Occipital lobe (tissue), 2 donors: ENCODE results near the gene SLC4A4. TPM values are rescaled to one million over a fixed set of nuclear protein-coding genes. Genes with fewer than 3 reads are reported as not detected.

Experiments used
- DNase-seq: peaks from one replicate; lab custom pipeline; 2025; lab: John Stamatoyannopoulos, UW
- total RNA-seq: library from RNA; depleted of rRNA; stranded (reverse); fragments of >200 nt; gene quantifications from one replicate; pipeline ENCODE4 v1.2.3, GENCODE V29; 2014

The SLC4A4 gene
- total RNA-seq, 1 donor from 2014 or later: 15.6 TPM

DNA sequence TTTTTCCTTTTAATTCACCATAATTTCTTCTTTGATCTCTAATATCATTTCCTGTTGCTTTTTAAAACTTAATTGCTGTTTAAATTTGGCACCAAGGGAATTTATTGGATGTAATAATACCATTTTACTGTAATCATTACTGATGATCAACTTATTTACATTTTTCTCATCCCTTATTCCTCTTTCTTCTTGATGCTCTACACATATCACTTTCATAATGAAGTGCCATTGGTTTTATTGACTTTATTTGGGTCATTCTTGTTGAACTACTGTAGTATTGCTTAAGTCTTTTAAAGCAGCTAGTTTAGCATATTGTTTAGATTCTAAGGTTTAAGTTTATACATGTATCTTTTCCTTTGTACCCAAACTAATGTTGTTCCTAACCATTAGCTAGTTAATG is 130.7 kb downstream of the SLC4A4 start:
- no peak for DNase-seq

DNA sequence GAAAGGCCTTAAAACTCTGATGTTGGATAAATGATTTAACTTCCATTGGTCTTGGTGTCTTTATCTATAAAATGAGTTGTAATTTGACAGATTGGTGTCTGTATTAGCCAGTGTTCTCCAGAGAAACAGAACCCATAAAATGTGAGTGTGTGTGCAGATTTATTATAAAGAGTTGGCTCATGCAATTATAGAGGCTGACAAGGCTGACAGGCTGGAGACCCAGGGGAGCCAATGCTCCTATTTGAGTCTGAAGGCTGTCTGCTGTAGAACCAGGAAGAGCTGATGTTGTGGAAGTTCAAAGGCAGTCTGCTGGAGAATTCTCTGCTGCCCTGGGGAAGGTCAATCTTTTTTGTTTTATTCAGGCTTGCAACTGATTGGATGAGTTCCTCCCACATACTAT is 131.7 kb downstream of the SLC4A4 start:
- DNase-seq: no peak

DNA sequence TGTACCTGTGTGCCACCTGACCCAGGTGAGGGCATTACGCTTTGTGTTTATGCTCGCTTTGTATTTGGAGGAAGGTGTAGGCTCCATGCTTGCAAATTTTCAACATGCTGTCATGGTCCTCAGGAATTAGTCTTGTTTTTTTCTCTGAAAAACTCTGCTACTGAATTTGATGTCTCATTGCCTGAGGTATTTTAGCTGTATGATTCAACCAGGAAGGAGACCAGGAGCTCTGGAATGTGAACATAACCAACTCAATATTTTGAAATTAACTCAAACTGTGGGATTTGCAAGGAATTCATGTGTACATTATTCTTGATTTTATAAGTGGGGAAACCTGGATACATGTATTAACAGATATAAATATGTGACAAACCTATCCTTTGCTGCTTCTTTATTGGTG is 134.1 kb downstream of the SLC4A4 start:
- DNase-seq: no peak

DNA sequence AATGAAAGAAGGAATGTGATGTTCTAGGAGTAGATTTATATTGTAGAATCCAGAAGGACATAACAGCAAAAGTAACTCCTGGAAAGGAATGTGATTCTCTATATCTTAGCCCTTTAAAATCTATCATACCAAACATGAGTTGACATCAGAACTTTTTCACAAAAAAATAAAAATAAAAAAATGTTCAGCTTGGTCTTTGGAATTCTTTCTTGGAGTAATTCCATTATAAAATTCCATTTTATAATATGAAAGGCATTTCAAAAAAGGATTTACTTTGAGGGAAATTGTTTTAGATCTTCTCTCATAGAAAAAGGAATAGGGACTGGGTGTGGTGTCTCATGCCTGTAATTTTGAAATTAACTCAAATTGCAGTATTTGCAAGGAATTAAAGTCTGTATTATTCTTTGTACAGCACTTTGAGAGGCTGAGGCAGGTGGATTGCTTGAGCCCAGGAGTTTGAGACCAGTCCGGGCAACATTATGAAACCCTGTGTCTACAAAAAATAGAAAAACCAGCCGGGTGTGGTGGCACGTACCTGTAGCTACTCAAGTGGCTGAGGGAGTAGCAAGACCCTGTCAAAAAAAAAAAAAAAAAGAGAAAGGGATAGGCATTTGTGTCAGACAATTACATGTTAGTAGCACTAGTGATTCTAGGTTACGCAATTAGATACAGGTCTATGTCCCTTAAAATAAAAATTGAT is 134.9 kb downstream of the SLC4A4 start:
- DNase-seq: no peak

DNA sequence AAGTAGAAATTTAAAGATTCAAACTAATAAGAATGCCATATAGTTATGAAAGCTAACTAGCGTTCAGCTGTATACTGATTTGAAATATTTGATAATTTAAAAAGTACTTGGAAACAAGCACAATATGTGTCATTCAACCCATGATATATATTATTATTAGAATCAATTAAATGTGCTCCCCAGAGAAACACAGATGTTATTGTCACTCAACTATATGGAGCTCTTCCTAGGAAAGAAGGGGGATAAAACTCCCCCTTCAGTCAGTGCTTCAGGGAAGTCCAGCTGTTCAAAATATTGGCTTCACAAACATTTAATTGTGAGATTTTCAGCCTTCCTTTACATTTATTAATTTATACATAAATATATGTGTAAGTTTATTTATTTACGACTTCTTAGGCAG is 135.9 kb downstream of the SLC4A4 start:
- DNase-seq: no peak

DNA sequence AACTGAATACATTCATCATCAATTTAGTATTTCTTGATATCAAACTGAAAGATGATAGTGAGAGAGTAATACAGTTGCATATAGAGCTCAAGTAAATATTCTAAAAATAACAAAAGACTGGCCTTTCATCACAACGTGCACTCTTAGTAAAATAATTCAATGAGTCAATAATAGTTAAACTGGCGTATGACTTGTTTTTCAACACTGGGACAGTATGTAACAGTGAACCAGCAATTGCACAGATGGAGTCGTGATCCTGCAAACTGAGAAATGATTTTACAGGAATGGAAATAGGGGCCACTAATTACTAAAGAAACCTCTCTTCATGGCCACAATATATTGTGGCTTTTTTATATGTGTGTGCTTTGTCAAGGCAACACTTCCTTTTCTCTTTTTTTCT is 137.4 kb downstream of the SLC4A4 start:
- no peak for DNase-seq

DNA sequence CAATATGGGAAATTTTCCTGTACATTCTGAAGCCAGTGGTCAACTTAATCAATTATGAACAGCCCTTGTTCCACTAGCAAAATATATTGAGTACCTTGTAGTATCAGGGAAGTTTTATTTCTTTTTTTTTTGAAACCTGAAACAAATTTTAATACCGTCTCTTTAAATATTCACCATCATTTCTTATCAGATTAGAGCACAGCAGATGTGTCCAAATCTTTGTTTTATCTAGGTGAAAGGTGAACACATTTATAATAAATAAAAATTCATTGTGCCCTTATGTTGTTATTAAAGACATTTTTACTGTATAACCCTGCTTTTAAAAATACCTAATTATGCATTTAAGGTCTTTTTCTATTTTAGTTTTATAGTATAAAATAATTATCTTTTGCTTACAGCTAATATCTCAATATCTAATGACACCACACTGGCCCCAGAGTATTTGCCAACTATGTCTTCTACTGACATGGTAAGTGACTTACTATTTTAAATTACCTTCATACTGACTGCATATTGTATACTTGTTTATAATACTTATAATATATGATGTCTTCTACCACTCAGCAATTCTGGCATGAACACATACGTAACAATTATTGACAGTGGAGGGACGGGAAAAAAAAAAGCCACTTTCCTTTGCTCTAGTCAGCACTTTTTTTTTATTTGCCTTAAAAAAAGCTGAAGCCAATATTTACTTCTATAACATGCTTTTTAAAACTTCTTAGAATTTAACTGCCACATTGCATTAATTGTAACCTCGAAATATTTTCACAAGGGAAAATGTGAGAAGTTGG is 147.9 kb downstream of the SLC4A4 start:
- no peak for DNase-seq

DNA sequence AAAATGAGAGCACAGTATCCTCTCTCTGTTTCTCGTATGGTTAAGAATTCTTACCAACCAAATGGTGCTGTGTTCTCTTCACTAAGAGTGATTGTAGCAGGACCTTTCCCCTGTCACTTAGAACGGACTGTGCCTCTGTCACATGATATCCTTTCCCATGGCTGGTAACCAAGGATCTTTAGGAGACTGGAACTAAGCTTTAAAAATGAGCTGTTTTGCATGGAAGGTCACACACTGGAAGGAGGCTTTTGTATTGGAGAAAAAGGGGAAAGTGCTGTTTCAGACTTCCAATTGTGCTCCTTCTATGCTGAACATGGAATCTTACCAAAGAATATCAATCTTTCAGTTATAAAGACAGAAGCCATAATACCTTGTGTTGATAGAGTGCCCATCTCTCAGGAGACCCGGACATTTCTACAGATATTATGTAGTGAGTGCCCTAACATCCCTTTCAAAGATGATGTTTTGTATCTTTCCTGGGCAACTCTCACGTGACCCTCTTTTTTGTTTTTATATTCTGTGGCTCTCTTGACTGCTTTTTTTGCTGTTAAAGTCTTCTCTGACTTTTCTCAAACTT is 148.6 kb downstream of the SLC4A4 start:
- no peak for DNase-seq

DNA sequence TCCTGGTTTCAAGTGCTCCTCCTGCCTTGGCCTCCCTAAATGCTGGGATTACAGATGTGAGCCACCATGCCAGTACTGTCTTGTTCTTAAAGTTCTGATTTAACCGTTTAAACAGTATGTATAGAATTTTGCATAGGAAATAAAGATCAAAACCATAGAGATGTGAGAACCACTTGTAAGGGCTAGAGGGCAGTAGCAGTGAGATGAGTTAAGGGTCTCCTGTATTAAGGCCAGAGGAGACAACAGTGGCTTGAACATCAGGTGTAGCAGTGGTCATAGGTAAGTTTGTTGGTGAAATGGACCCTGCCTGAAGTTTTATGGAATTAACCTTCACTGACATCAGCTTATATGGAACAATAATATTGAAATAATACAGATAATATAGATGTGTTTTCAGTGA is 155.7 kb downstream of the SLC4A4 start:
- no peak for DNase-seq

DNA sequence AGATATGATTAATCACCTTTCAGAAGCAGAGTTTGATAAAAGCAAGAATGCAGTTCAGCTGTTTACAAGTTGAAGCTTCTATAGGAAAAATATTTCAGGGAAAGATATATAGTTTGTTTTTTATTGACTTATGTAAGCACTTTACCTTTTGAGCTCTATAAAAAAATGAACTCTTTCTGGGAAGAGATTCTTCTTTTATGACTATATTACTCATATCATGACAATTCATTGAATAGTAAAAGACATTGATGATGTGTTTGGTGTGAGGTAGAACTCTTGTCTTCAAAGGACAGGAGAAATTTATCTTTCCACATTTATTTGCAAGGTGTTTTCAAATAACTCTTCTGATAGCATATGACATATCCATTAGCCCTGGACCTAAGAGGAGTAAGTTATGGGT is 156.6 kb downstream of the SLC4A4 start:
- DNase-seq: no peak

DNA sequence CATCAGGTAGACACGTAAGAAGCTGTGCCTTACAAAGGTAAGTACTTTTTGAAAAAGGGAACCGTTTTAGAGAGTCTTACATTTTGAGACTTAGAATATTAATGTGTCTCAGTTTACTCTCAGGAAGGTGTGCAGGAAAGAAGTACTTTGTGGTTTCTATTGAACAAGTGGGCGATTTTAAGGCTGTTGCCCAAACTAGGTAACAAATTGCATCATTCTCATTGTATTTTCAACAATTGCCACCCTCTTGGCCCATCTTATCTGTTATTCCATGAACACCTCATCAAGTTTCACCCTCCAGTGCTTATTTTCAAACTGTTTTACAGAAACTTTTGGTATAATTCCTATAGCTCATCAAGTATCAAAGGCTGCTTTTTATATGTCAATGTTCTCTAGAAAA is 158.3 kb downstream of the SLC4A4 start:
- no peak for DNase-seq

DNA sequence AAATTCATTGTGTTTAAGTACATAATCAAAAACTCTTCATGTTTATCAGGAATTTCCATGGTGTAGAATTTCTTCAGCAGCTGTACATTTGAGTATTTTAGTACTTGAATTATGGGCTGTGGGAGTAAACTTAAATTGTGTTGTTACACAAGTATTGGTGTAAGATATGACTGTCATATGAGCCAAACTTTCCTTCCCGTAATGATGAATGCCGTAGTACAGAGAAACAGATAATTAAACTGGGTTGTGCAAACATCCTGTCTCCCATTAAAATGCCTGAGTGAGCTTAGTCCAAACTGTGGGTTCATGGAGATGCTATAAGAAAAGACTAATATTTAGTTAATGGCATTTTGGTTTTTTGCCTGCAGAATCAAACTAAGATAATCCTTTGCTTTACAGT is 159.2 kb downstream of the SLC4A4 start:
- no peak for DNase-seq

DNA sequence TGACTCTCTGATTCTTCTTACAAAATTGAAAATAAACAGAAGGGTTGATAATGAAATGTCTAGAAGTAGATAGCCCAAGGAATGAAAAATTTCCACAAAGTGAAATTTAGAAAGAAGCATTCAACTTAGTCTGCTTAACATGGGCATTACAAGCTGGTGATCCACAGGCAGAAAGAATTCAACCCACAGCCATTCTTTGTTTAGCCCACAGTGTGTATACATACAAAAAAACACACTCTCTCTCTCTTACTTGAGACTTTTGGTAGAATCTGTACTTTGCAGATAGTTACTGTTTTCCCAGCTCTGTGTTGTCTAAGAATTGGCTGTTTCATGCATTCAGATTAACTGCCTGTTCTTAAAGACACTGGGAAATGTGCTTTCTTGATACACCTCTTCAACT is 159.8 kb downstream of the SLC4A4 start:
- no peak for DNase-seq

DNA sequence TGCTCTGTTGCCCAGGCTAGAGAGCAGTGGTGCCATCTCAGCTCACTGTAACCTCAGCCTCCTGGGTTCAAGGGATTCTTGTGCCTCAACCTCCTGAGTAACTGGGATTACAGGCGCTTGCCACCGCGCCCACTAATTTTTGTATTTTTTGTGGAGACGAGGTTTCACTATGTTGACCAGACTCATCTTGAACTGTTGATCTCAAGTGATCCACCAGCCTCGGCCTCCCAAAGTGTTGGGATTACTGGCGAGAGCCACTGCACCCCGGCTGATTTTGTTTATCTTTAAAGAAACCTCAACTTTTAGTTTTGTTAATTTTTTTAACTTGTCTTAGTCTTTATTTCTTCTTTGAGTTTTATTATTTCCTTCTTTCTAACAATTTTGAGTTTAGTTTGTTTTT is 163.2 kb downstream of the SLC4A4 start:
- DNase-seq: no peak

DNA sequence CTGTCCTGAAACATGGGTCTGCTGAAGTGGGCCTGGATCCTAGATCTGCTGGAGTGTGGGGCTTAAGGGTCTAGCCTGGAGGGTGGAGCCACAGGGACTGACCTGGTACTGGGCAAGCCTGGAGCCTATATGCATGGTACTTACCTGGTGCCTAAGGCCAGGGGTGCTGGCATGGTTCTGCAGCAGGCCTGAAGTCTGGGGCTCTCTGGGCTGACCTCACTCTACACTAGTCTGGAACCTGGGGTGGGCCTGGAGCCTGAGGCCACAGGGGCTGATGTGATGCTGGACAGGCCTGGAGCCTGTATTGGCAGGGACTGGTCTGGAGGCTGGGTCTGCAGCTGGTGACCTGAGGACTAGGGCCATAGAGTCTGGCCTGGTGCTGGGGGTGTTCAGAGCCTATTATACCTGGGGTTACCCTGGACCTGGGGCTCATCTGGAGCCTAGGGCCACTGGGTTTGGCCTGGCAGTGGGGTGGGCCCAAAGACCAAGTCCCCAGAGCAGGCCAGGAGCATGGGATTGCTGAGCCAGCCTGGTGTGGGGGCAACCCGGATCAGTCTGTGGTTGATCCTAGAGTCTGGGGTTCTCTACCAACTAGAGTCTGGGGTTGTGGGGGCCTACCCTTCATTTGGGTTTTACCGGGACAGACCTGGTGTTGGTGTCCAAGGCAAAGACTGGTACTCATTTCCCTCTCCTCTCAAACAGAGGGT is 179.6 kb downstream of the SLC4A4 start:
- DNase-seq: no peak

DNA sequence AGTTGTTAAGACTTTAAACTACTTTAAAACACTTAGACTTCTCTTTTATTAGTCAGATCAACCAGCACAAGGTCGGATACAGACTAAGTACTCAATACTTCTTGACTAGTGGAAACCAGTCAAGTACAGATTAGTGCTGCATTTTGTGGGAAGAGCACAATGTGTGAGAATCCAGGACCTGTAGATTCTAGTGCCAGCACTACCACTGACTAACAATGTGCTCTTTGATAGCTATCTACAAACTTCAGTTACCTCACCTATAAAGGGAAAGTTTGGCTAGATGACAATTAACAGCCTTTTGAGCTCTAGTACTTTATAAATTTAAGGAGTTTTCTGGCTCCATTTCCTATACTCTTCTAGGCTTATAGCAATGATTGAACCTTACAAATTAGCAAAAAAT is 181.5 kb downstream of the SLC4A4 start:
- no peak for DNase-seq

DNA sequence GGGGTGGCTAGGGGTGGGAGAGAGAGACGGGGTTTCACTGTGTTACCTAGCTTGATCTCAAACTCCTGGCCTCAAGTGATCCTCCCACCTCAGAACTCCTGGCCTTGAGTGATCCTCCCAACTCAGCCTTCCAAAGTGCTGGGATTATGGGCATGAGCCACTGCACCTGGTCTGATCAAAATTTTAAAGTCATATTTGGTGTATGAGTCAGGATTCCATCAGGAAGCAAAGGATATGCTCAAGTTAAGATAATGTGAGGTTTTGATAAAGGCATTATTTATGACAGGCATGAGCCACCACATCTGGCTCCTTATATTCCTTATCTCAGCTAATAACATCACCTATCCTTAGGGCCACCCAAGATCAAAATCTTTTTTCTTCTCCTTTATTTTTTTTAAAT is 182.0 kb downstream of the SLC4A4 start:
- no peak for DNase-seq

DNA sequence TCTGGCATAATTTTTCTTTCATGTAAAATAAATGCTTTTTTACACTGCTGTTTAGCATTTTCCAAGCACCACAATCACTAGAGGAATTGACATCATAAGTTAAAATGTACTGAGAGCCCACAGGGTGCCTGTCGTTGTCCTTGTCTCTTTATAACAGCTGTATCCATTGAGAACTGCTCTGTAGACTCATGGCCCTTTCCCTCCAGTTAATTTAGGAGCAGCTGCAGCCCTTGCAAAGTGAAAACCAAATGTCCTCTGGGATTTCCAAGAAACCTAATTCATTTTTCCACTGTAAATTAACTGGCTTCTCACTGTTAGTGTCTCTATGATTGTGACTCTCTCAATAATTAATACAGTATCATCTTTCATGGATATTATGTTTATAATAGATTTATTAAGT is 185.9 kb downstream of the SLC4A4 start:
- DNase-seq: no peak

DNA sequence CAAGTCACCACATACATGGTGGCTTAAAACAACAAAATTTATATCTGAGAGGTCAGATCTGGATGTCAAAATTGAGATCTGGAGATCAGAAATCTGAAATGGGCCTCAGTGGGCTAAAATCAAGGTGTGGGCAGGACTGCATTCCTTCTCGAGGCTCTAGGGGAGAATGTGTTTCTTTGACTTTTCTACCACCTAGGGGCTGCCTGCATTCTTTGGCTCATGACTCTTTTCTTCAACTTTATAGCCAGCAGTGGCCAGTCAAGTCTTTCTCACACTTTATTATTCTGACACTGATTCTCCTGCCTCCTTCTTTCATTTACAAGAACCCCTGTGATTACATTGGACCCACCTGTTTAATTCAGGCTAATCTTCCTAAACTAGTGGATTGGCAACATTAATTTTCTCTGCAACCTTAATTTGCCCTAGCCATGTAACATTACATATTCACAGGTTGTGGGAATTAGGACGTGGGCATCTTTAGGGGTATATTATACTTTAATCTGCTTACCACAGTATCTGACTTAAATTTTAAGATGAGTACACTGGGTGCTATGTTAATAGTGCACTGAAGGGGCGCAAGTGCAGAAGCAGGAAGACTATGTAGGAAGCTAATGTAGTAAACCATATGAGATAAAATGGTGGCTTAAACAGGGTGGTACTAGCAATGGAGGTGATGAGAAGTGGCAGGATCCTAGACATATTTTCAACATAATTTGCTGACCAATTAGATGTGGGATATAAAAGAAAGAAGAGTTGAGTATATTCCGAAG is 188.0 kb downstream of the SLC4A4 start:
- no peak for DNase-seq

DNA sequence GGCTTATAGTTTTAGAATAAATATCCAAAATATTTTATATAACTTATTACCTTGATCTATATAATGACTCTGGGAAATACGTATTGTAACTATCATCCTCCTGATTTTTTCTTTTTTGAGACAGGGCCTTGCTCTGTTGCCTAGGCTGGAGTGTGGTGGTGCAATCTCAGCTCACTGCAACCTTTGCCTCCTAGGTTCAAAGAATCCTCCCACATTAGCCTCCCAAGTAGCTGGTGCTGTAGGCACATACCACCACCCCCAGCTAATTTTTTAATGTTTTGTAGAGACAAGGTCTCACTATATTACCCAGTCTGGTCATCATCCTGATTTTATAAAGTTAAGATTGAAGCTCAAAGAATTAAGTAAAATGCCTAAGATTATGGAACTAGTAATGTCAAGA is 193.6 kb downstream of the SLC4A4 start:
- no peak for DNase-seq

DNA sequence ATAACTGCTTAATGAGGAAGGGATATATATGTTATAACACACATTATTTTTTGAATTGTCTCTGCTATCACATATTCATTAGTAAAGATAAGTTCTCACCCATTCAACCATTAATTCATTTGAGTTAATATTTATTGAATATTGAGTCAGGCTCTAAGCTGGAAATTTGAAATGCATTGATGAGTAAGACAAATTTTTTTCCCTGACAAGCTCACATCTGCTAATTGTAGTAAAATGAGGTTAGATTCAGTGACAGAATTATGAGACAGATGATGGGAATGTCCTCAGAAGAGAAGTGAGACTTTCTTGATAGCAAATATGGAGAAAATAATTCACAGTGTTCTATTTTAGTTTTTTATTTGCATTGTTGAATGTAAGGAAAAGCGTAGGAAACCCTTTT is 194.3 kb downstream of the SLC4A4 start:
- DNase-seq: no peak
